NOMO-1 treated with dmso at 0.1 percent for 144 hours (cell line): Measurements from ENCODE around the gene CRIP3.
A peak's percentile ranks its signal among the peaks of the same experiment; 100 is the strongest.
"Not testable (repeated sequence)": the region's sequence is repeated elsewhere in the genome, so short reads cannot be mapped to it uniquely, and the experiment has no call there.

ENCODE experiments used
- DNase-seq: peaks from one replicate; lab custom pipeline; 2025; ENCODE audit not compliant: unreplicated experiment; lab: John Stamatoyannopoulos, UW

Gene CRIP3, protein sequence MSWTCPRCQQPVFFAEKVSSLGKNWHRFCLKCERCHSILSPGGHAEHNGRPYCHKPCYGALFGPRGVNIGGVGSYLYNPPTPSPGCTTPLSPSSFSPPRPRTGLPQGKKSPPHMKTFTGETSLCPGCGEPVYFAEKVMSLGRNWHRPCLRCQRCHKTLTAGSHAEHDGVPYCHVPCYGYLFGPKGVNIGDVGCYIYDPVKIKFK

DNA sequence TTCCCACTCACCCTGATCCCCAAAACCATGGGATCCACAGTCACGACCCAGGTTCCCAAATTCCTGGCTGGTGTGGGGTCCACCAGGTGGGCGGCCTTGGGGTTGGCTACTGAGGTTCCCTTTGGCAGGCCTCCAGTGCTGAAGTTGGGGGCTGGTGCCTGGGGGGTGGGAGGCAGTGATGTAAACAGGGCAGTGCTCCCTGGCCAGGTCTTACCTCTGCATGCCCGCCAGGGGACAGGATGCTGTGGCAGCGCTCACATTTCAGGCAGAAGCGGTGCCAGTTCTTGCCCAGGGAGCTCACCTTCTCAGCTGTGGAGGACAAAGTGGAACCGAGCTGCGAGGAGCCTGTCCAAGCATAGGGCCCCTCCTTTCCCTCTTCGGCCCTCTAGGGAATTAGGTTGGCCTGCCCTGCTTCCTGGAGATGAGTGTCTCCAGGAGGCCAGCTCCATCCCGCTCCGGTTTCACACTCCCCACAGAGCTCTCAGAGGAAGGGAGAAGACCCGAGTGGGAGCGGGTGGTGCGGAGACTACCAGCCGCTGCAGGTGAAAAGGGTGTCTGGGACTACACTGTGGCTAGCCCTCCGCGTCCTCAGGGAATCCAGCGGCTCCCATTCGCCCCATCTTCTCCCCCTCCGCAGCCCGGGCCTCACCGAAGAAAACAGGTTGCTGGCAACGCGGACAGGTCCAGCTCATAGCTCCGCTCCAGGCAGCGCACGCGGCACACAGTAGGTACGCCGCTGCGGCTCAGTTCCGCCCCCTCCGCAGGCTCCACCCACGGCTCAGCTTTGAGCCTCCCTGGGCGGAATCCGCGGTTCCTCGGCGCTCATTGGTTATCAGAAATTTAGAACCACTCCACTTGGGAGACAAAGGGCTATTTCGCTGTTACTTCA is at the start of gene CRIP3:
TSS of gene CRIP3 (minus strand) at position 726 of the 889 bp plus-strand sequence. CDS start at position 692, 34 bp downstream.
- no peak for DNase-seq

DNA sequence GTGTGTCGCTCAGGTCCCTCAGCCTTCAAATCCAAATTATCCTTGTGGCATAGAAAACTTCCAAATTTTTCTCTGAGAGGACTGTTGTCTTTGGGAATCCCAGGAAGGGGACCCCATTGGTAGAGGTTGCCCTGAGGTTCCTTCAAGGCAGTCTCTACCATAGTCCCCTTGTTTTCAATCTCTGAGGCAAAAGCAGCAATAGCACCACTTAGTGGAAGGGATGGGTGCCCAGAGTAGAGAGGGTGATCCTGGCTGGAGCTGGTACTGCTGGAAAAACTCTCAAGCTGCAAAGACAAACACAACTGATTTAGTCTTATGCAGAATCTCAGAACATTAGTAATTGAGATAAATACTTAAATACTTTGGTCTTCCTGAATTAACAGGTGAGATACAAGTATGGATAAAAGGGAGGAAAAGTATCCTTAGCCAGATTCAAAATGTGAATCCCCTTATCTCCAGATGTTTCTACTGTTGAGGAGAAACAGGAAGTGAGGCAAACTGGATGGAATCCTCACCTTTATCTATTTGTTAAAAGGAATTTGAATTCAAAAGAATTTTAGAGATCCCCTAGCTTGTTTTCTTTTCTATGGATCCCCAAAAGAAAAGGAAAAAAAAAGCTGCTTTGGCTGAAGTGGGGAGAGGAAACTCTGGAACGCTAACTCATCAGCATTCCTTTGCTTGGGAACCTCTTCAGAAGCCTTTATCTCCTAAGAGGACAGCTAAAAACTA is 47.4 kb upstream of the CRIP3 start:
- DNase-seq: no peak

DNA sequence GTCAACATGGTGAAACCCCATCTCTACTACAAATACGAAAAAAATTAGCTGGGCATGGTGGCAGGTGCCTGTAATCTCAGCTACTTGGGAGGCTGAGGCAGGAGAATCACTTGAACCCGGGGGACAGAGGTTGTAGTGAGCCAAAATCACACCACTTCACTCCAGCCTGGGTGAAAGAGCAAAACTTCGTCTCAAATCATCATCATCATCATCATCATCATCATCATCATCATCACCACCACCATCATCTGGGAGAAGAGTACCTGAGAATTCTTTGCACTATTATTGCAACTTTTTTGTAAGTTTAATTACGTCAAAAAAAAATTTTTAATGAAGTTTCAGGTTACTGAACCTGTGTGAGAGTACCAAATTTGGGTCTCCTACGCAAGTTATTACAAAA is 43.3 kb upstream of the CRIP3 start:
- not testable (repeated sequence) for DNase-seq

DNA sequence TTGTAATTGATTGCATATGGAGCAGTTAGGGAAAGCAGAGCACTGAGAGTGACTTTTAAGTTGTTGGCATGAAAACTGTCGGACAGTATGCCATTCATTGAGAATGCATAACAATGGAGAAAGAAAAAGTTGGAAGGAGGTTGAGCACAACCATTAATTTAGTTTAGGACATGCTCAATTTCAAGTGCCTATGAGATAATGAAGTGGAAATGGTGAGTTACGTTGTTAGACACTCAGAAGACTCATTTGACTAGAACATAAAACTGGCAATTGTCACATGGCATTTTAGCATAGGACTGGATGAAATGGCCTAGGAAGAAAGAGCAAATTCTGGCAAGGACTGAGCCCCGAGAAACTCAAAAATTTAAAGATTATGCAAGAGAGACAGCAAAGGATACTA is 38.8 kb upstream of the CRIP3 start:
- DNase-seq: no peak

DNA sequence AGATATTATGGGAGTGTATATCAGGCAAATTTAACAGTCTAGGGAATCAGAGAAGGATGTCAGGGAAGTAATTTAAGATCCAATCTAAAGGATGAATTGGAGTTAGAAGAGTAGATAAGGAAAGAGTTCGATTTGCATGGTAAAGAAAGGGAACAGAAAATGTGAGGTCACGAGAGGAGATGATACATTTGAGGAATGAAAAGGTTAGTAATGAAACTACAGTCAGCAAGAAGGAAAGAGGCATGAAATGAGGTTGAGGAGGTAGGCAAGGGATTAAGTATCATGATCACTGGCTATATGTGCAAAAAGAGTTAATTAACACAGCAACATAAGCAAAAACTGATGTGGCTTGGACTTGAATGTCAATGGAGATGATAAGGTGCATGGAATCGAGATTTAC is 38.4 kb upstream of the CRIP3 start:
- DNase-seq: no peak

DNA sequence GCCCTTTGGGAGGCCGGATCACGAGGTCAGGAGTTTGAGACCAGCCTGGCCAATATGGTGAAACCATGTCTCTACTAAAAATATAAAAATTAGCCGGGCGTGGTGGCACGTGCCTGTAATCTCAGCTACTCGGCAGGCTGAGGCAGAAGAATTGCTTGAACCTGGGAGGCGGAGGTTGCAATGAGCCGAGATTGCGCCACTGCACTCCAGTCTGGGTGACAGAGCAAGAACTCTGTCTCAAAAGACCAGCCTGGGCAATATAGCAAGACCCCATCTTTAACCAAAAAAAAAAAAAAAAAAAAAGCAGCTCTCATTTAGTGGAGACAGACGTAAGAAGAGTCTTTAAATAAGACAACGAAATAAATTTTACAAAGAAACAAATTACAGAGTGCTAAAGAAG is 37.6 kb upstream of the CRIP3 start:
- not testable (repeated sequence) for DNase-seq

DNA sequence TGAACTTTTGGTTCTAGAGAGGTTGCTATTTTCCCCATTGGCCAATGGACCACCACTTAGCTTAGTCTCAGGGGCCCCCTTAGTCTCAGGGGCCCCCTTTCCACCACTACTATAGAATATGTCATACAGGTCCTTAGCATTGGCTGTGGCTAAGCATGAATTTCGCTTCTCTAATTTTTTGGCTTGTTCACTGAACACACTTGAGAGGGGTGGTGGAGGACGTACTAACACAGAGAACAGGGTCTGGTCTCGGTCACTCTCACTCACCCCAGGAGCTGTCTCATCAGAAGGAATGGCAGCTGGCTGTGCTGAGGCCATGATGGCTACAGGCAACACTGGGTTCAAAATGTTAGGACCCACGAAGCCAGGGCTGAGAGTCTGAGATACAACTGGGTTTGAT is 30.5 kb upstream of the CRIP3 start:
- DNase-seq: no peak

DNA sequence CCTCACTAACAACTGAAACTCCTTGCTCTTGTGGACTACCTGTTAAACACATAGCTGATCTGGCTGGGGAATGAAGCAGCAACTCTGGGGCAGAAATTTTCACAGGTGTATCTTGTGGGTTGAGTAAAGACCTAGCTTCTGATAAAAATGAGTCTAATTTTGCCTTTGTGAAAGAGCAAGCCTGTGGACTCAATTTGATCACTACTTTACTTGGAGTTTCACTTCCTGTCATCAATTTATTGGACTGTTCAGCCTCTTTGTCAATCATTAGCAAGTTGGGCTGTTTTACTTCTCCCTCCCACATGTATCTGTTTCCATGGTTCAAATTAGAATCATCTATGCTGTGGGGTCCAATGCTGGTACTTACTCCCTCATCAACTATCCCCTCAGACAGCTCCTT is 29.6 kb upstream of the CRIP3 start:
- no peak for DNase-seq

DNA sequence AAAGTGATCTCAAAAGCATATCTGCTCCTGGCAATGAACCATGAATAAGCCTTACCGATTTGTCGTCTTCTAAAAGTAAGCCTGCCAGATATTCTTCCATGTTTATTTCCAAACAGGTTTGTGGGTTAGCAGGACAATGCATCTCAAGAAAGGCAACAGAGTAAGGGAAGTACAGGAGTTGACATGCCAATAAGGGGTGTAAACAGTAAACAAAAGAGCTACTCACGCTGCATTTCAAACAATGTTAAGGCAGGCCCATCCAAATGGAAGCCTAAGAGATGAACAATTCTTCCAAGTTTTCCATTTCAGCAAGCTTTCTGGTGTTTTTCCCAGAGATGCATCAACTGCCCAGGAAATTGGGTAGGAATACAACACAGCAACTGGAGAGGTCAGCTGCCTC is 27.8 kb upstream of the CRIP3 start:
- no peak for DNase-seq

DNA sequence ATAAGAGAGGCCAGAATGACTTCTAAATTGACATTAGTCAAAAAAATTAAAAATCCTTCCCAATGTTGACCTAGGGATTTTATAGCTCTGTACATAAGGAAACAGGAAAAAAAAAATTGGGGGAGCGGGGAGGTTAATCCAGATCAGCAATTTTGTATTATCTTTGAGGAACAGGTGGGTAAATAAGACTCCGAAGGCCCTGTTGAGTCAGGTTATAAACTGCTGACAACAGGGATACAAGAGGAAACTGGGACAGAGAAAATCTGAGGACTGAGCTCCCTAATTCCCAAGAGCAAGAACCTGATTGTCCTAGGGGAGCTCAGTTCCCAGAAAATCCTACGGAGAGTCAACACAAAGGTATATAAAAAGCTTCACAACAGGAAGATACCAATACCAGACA is 26.8 kb upstream of the CRIP3 start:
- DNase-seq: no peak

DNA sequence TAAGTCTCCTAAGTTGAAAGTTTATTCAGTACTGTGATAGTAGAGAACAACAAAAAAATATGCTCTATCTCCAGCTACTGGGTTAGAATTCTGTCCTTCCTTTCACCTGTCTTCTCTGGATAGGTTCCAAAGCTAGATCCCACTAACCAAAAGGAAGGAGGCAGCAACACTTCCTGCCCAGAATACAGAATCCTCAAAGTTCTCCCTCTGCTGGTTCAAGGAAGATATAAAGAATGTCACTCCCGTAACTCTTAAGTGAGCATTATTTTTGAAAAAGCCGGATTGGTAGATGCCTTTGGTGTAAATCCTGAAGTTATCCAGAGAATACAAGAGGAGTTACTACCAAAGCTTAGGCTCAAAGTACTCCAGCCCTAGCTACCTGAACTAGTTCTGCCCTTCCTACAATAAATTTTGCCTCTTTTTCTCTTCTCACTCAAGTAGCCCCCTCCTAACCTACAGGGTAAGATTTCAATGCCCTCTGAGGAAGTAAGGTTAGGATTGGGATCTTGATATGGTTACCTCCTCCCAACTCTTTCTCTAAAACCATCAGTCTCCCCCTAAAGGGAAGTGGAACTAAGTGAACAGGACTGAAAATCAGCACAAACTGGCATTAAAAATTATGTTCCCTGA is 26.0 kb upstream of the CRIP3 start:
- DNase-seq: no peak

DNA sequence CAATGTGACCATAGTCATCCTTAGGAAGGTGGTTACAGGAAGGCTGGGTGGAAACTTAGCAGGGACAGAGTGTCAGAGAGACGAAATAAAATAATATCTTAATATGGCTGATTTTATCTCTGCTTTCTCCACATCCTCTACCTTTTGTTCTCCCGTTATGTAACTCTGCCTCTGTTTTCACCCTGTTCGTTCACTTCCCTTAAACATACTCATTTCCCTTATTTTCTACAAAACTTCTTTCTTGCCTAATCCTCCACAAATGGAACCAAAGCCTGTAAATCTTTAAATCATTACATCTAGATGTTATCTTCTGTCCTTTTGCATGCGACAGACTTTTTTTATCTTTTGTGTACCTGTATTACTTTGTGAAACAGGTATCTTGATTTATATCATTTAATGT is 23.3 kb upstream of the CRIP3 start:
- DNase-seq: peak; percentile 61

DNA sequence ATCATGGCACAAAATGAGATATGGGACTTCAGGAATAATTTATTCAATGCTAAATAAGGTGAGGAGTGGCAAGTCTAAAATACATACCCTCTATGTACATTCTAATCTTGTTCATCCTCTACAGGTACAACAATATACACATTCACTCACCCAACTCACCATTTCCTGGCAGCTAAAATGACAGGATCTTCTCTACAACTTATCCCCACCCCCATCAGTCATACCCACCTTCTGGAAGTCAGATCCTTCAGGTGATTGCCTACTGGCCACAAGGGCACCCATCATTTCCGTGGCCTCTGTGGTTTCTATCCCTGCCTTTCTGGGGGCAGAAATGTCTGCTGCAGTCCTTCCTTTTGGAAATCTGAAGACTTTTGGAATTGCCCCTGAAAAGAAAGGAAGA is 22.8 kb upstream of the CRIP3 start:
- DNase-seq: no peak

DNA sequence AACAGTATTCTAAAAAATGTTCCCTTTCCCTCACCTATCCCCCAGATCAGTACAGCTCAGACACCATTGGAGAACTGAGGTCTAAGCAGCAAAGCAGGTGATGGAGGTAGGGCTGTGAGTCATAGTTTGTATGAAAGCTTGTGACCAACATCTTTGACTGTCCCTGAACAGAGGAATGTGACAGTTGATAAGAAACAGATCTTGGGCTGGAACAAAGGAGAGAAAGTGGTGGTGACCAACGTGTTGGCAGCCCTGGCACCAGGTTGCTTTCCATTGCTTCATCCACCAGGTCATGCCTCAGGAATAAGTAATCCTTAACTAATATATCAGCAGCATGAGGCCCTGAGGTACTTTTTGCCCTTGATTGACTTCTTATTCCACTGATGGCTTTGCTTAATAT is 19.9 kb upstream of the CRIP3 start:
- DNase-seq: no peak

DNA sequence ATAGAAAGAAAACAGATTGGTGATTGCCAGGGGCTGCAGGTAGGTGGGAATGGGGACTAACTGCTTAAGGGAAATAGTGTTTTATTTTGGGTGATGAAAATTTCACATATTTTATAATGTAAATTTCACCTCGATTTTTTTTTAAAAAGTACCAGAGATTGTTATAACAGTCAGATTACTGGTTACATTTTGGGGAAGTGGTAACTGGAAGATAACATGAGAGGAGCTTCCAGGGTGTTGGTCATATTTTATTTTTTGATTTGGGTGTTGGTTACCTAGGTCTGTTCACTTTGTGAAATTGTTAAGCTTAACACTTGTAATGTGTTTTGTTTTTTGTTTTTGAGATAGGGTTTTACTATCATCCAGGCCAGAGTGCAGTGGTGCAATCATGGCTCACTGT is 17.2 kb upstream of the CRIP3 start:
- DNase-seq: no peak

DNA sequence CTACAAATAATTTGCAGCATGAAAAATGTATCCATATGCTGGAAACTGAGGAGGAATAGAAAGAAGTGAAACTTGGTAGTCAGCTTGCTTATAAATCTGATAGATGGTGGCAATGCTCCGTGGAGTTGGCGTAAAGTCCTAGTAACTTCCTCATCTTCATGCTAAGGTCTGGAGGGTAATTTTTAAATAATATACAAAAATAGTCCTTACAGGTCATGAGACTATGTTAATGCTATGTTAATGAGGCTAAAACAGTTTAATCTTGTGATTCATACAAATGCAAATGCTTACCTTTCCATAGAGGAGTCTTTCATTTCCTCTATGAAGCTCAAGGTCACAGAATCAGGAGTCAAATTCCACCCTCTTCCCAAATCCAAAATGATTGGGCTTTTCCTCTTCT is 9.4 kb upstream of the CRIP3 start:
- DNase-seq: peak; percentile 21

DNA sequence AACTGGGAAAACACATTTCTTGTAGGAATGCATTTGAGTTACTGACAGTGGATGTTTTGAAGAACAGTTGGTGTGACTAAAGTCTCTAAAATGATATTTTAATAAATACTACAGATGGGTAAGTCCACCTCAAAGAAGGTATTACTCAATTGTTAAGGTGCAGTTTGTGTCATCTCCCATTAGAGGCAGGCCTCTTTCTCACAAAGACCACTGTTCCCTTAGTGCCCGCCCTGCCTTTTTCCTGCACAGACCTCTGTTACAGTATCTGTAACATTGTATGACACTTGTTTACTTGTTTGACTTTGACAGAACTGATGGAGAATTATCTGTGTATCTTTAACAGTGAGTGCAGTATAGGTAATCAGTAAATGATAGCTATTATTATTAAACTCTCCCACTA is 5.2 kb upstream of the CRIP3 start:
- no peak for DNase-seq

DNA sequence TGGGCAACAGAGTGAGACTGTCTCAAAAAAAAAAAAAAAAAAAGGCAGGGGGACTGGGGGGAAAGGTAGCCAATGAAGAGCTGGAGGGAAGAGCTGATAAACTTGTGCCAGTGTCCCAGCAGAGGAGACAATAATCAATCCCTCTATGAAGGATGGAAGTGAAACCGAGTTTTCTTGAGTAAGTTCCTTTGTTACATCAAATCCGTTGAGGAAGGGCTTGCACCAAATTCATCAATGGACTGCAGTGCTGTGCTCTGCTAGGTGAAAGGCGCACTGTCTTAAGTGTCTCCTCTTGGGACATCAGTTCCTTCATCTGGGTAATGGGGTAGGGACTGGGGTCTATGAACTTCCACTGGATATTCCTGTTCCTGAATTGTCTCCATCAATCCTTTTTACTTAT is 3.0 kb upstream of the CRIP3 start:
- DNase-seq: peak; percentile 45

DNA sequence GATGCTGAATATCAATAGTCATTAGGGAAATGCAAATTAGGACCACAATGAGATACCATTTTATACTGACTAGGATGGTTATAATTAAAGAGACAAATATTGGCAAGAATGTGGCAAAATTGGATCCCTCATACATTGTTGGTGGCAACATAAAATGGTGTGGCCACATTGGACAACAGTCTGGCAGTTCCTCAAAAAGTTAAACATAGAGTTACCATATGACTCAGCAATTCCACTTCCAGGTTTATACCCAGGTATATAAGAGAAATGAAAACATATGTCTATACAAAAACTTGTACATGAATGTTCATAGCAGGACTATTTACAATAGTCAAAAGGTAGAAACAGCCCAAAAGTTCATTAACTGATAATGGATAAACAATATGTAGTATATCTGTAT is 2.0 kb upstream of the CRIP3 start:
- DNase-seq: peak; percentile 40

DNA sequence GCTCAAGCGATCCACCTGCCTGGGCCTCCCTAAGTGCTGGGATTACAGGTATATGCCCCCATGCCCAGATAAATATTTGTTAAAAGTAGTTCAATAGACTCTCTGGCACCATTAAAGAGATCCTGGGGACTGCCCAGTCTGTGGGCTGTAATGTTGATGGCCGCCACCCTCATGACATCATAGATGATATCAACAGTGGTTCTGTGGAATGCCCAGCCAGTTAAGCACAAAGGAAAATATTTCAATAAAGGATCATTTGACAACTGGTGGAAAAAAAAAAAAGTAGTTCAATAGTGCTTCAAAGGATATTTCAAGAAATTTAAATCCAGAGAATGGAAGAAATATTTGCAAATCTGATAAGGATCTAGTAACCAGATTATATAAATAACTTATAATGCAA is 1.5 kb upstream of the CRIP3 start:
- no peak for DNase-seq

DNA sequence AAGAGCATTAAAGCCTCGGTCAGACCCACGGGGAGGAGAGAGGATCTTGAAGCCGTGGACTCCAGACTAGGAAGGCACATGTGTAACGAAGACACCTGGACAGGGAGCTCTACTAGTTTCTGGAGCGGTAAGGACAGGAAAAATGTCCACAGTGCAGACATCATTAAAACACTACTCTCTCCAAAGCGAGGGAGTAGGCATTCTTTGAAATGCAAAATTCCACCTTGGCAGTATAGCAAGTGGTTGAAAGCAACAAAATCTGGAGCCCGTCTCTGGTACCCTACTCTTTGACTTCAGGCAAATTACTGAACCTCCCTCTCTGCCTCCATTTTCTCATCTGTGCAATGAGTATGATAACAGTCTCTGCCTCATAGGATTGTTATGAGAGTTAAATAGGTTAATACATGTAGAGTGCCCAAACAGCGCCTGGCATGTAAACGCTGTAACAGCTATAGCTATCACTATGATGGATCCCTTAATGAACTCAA is 408 bp upstream of the CRIP3 start:
- no peak for DNase-seq
